Skeletal muscle cell (primary cell): Measurements from ENCODE around the gene RHOB.
"Not testable (repeated sequence)": the region's sequence is repeated elsewhere in the genome, so short reads cannot be mapped to it uniquely, and the experiment has no call there.

Experiments used
- DNase-seq: peaks from one replicate; pipeline ENCODE4 v3.0.0-alpha.2; 2010; ENCODE audit warnings: low read depth
- H3K4me3 ChIP-seq: 2 replicates; pipeline ENCODE4 v1.5.1; 2011; ENCODE audit warnings: low read depth, mild to moderate bottlenecking, control low read depth, low read length, moderate library complexity

Gene RHOB

GRCh38 chr2:20446917-20447436 lies at the start of gene RHOB:
Gene RHOB, plus strand, starts transcription at chr2:20447074. Its CDS starts 392 bp downstream, at chr2:20447466.
- peak; percentile 95 for DNase-seq
- H3K4me3 ChIP-seq = peak within 1 kb of the TSS; percentile 92

- H3K4me3 ChIP-seq = no peak overlapping the region
- no peak for DNase-seq
Observed at GRCh38 chr2:20397811-20398447, 48.9 kb upstream of the RHOB start.

- no peak for DNase-seq
- H3K4me3 ChIP-seq = no peak overlapping the region
Observed at GRCh38 chr2:20398956-20399567, 47.8 kb upstream of the RHOB start.

GRCh38 chr2:20400306-20400705 lies 46.6 kb upstream of the RHOB start:
- DNase-seq = no peak
- no peak overlapping the region for H3K4me3 ChIP-seq

- no peak overlapping the region for H3K4me3 ChIP-seq
- no peak for DNase-seq
Observed at GRCh38 chr2:20400787-20401488, 45.9 kb upstream of the RHOB start.

- H3K4me3 ChIP-seq = no peak overlapping the region
- no peak for DNase-seq
Observed at GRCh38 chr2:20401489-20401835, 45.4 kb upstream of the RHOB start.

GRCh38 chr2:20403774-20404312 lies 43.0 kb upstream of the RHOB start:
- no peak for DNase-seq
- no peak overlapping the region for H3K4me3 ChIP-seq

GRCh38 chr2:20404950-20405349 lies 41.9 kb upstream of the RHOB start:
- DNase-seq = no peak

GRCh38 chr2:20409039-20409438 lies 37.8 kb upstream of the RHOB start:
- no peak overlapping the region for H3K4me3 ChIP-seq
- no peak for DNase-seq

More at GRCh38 chr2:20404950-20405349, 41.9 kb upstream of the RHOB start:
- no peak overlapping the region for H3K4me3 ChIP-seq

GRCh38 chr2:20410556-20411277 lies 36.2 kb upstream of the RHOB start:
- no peak overlapping the region for H3K4me3 ChIP-seq
- no peak for DNase-seq

- DNase-seq = no peak
- no peak overlapping the region for H3K4me3 ChIP-seq
Observed at GRCh38 chr2:20411361-20411894, 35.4 kb upstream of the RHOB start.

GRCh38 chr2:20414806-20415205 lies 32.1 kb upstream of the RHOB start:
- H3K4me3 ChIP-seq = no peak overlapping the region
- DNase-seq = no peak

- DNase-seq = no peak
- no peak overlapping the region for H3K4me3 ChIP-seq
Observed at GRCh38 chr2:20415511-20415918, 31.4 kb upstream of the RHOB start.

GRCh38 chr2:20416723-20417122 lies 30.2 kb upstream of the RHOB start:
- no peak overlapping the region for H3K4me3 ChIP-seq
- DNase-seq = no peak

GRCh38 chr2:20417230-20417821 lies 29.5 kb upstream of the RHOB start:
- not testable (repeated sequence) for H3K4me3 ChIP-seq, DNase-seq

- DNase-seq = no peak
- H3K4me3 ChIP-seq = no peak overlapping the region
Observed at GRCh38 chr2:20418519-20418918, 28.4 kb upstream of the RHOB start.

- no peak for DNase-seq
- H3K4me3 ChIP-seq = no peak overlapping the region
Observed at GRCh38 chr2:20419007-20419576, 27.8 kb upstream of the RHOB start.

- H3K4me3 ChIP-seq = no peak overlapping the region
- no peak for DNase-seq
Observed at GRCh38 chr2:20419752-20420151, 27.1 kb upstream of the RHOB start.
